ENCODE results near the gene SRGAP1.

DNA sequence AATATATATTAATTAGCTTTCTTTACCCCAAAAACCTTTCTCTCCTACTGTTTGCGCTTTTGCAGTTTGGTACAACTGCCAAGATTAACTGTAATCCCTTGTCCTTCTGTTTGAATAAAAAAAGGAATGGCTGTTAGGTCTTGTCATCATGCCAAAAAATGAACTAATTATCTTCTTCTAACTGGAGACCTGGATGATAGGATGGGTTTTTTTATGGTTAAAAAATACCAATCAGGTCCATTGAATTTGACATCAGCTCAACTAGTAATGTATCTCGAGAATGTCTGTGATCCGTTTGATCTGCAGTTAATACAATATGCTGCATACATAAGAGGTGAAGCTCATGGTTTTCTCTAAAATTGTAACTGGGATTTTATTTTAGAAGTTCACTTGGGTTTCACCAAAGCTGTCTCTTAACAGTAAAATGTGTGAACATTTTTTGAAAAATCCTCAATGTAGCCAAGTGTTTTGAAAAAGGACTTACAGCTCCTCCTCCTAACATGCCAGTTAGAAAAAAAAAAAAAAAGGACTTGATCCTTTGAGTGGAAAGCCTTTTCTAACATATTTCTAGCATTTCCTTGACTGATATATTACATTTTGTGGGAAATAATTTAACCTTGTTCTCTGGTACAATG, 96.8 kb downstream of the SRGAP1 start:
- TF ChIP-seq, protein P1, sequence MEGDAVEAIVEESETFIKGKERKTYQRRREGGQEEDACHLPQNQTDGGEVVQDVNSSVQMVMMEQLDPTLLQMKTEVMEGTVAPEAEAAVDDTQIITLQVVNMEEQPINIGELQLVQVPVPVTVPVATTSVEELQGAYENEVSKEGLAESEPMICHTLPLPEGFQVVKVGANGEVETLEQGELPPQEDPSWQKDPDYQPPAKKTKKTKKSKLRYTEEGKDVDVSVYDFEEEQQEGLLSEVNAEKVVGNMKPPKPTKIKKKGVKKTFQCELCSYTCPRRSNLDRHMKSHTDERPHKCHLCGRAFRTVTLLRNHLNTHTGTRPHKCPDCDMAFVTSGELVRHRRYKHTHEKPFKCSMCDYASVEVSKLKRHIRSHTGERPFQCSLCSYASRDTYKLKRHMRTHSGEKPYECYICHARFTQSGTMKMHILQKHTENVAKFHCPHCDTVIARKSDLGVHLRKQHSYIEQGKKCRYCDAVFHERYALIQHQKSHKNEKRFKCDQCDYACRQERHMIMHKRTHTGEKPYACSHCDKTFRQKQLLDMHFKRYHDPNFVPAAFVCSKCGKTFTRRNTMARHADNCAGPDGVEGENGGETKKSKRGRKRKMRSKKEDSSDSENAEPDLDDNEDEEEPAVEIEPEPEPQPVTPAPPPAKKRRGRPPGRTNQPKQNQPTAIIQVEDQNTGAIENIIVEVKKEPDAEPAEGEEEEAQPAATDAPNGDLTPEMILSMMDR (IDR thresholded peaks at IDR 0.05): no peak
- TF ChIP-seq POLR2A (IDR thresholded peaks at IDR 0.05): no peak

Data from upper lobe of left lung (tissue), 4 donors.